ENCODE measurements around the gene HOXD10. TPM values are rescaled to one million over a fixed set of nuclear protein-coding genes. Genes with fewer than 3 reads are reported as not detected.

Gene HOXD10
- total RNA-seq, 1 experiment from 2014 or later: not detected

- H3K36me3 ChIP-seq (ENCODE audit: control insufficient read depth, insufficient read depth, low read length): no peaks in the 10 kb centered on the region
- CTCF ChIA-PET: no interaction called here
- H3K4me3 ChIP-seq (ENCODE audit: low read depth in 2 of 2, low read length in 2 of 2): no peak overlapping the region
- DNase-seq (ENCODE audit: low read depth, low spot score) (no peak), ATAC-seq (no peak)
- no peak for TF ChIP-seq TCF7L2 (IDR thresholded peaks at IDR 0.05; ENCODE audit: low read depth, low read length)
- no peak for TF ChIP-seq REST (IDR thresholded peaks at IDR 0.05; ENCODE audit: insufficient read depth in 1 of 2, low read depth in 2 of 2, low read length in 1 of 2)
- no peak for TF ChIP-seq CTCF (IDR thresholded peaks at IDR 0.05)
- no peak for TF ChIP-seq POLR2AphosphoS5 (IDR thresholded peaks at IDR 0.05; ENCODE audit: low read depth, low read length)
- TF ChIP-seq SIN3A (IDR thresholded peaks at IDR 0.05; ENCODE audit: borderline replicate concordance, insufficient read depth, low read depth, low read length): no peak
- peaks cover 33% of the 10 kb centered on the region for H3K27me3 ChIP-seq (ENCODE audit: control insufficient read depth, insufficient read depth, low read length)
- peaks cover 4% of the 10 kb centered on the region for H3K4me1 ChIP-seq (ENCODE audit: control insufficient read depth, insufficient read depth, low read length)
- H3K27ac ChIP-seq (ENCODE audit: low read length): no peak overlapping the region
- intact Hi-C loops (cut with micrococcal nuclease; ENCODE audit: unreplicated experiment) (loop anchor here (10.0 kb wide), 1 partner anchor 117 kb away; no protein-coding TSS in a partner anchor), in situ Hi-C loops (cut with HindIII; ENCODE audit: low pct_unique_long_range_greater_than_20kb, low sequenced_read_pairs) (no loop called here)
- POLR2A ChIA-PET: no interaction called here
- H3K9me3 ChIP-seq (ENCODE audit: control insufficient read depth, insufficient read depth, low read depth, low read length): no peaks in the 10 kb centered on the region
- BruUV-seq (replicated peaks): no TSS peak
Observed at GRCh38 chr2:176081376-176081836, 35.2 kb upstream of the HOXD10 start.

- POLR2A ChIA-PET: no interaction called here
- ATAC-seq (no peak), DNase-seq (ENCODE audit: low read depth, low spot score) (no peak)
- no peak overlapping the region for H3K4me3 ChIP-seq (ENCODE audit: low read depth in 2 of 2, low read length in 2 of 2)
- no peak overlapping the region for H3K27ac ChIP-seq (ENCODE audit: low read length)
- no peaks in the 10 kb centered on the region for H3K9me3 ChIP-seq (ENCODE audit: control insufficient read depth, insufficient read depth, low read depth, low read length)
- in situ Hi-C loops (cut with HindIII; ENCODE audit: low pct_unique_long_range_greater_than_20kb, low sequenced_read_pairs) (no loop called here), intact Hi-C loops (cut with micrococcal nuclease; ENCODE audit: unreplicated experiment) (loop anchor here (10.0 kb wide), 1 partner anchor 117 kb away; no protein-coding TSS in a partner anchor)
- H3K27me3 ChIP-seq (ENCODE audit: control insufficient read depth, insufficient read depth, low read length): peaks cover 35% of the 10 kb centered on the region
- BruUV-seq (replicated peaks): no TSS peak
- H3K36me3 ChIP-seq (ENCODE audit: control insufficient read depth, insufficient read depth, low read length): no peaks in the 10 kb centered on the region
- TF ChIP-seq POLR2AphosphoS5 (IDR thresholded peaks at IDR 0.05; ENCODE audit: low read depth, low read length) (no peak), REST (IDR thresholded peaks at IDR 0.05; ENCODE audit: insufficient read depth in 1 of 2, low read depth in 2 of 2, low read length in 1 of 2) (no peak), SIN3A (IDR thresholded peaks at IDR 0.05; ENCODE audit: borderline replicate concordance, insufficient read depth, low read depth, low read length) (no peak), CTCF (IDR thresholded peaks at IDR 0.05) (no peak), TCF7L2 (IDR thresholded peaks at IDR 0.05; ENCODE audit: low read depth, low read length) (no peak)
- CTCF ChIA-PET: interaction anchor here (0.7 kb wide), 1 partner anchor 373 kb away, joined by 3 read pairs; no protein-coding TSS in a partner anchor
- H3K4me1 ChIP-seq (ENCODE audit: control insufficient read depth, insufficient read depth, low read length): peaks cover 6% of the 10 kb centered on the region
Observed at GRCh38 chr2:176081837-176082524, 34.6 kb upstream of the HOXD10 start.

Data from Panc1 (cell line).